Uterus (tissue), 4 donors: ENCODE data around the gene TRIM40. TPM values are rescaled to one million over a fixed set of nuclear protein-coding genes. Genes with fewer than 3 reads are reported as not detected.

Source experiments
- DNase-seq, 2 donors: peaks; one replicate each; pipeline ENCODE4 v3.0.0-alpha.2; 2019 to 2020
- H3K27ac ChIP-seq, 2 donors: fragments of 200-600 bp; sonication (generic); 1 replicate in 1 of 2; 2 replicates in 1 of 2; pipeline ENCODE4 v1.5.1; 2016 to 2018
- H3K27me3 ChIP-seq, 2 donors: fragments of 200-600 bp; sonication (generic); one replicate each; pipeline ENCODE4 v1.5.1; 2018 to 2019; ENCODE audit warnings: control low read depth in 1 of 2
- H3K36me3 ChIP-seq, 2 donors: fragments of 200-600 bp; sonication (generic); one replicate each; pipeline ENCODE4 v1.5.1; 2019; ENCODE audit warnings: control low read depth in 1 of 2
- H3K4me1 ChIP-seq, 2 donors: fragments of 200-600 bp; sonication (generic); one replicate each; pipeline ENCODE4 v1.5.1; 2018 to 2019; ENCODE audit warnings: control low read depth in 1 of 2
- H3K4me3 ChIP-seq, 2 donors: fragments of 200-600 bp; sonication (generic); 1 replicate in 1 of 2; 2 replicates in 1 of 2; pipeline ENCODE4 v1.5.1; 2018 to 2019; ENCODE audit warnings: mild to moderate bottlenecking in 1 of 2
- H3K9me3 ChIP-seq, 2 donors: fragments of 200-600 bp; sonication (generic); one replicate each; pipeline ENCODE4 v1.5.1; 2019; ENCODE audit warnings: control low read depth in 1 of 2
- POLR2A ChIP-seq, 2 donors: fragments of 450-650 bp; IDR thresholded peaks; one replicate each; pipeline ENCODE4 v1.6.1; 2016; ENCODE audit warnings: antibody characterized with exemption in 2 of 2, mild to moderate bottlenecking in 1 of 2, moderate library complexity in 1 of 2
- intact Hi-C: fragments of 100-400 bp; cut with DNase I; formaldehyde crosslinking; loops from one replicate; pipeline ENCODE4 v1.15.1; 2023; ENCODE audit warnings: low total_unique reads
- total RNA-seq, 4 donors: library from RNA; depleted of rRNA in 3 of 4; stranded (reverse); fragments of >200 nt in 3 of 4; gene quantifications; one replicate each; pipeline versions ENCODE4 v1.1.0 to v1.2.4, GENCODE V29; 2014 to 2023
- TF ChIP-seq, protein P1 (sequence below), 4 experiments: fragments of 200-600 bp in 2 of 4; fragments of 450-650 bp in 2 of 4; sonication (generic) in 2 of 4; IDR thresholded peaks; one replicate each; pipeline ENCODE4 v1.5.1; 2016 to 2019; ENCODE audit warnings: antibody characterized with exemption in 4 of 4, mild to moderate bottlenecking in 2 of 4, moderate library complexity in 1 of 4
- donor health status: DM: yes; HTN: yes; CAD: no.

TRIM40 gene
- total RNA-seq, 4 donors from 2014 or later: not detected

DNA sequence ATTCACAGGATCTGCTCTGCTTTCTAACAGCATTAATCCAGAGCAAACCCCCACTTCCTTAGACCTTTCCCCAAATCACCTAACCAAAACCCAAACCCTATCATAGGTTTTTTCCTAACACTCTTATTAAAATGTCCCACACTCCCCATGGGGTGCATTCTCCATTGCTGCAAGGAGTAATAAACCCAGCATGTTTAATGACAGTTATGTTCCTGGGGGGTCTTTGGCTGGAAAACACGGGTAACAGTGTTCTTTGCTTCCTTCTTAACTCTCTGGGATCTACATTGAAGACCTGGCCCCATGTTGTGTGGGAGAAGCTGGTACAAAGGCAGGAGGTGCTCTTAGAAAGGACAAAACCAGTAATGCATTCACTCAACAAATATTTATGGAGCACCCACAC is 39.1 kb upstream of the TRIM40 start:
- TF ChIP-seq POLR2A (IDR thresholded peaks at IDR 0.05): no peak
- TF ChIP-seq, protein P1, sequence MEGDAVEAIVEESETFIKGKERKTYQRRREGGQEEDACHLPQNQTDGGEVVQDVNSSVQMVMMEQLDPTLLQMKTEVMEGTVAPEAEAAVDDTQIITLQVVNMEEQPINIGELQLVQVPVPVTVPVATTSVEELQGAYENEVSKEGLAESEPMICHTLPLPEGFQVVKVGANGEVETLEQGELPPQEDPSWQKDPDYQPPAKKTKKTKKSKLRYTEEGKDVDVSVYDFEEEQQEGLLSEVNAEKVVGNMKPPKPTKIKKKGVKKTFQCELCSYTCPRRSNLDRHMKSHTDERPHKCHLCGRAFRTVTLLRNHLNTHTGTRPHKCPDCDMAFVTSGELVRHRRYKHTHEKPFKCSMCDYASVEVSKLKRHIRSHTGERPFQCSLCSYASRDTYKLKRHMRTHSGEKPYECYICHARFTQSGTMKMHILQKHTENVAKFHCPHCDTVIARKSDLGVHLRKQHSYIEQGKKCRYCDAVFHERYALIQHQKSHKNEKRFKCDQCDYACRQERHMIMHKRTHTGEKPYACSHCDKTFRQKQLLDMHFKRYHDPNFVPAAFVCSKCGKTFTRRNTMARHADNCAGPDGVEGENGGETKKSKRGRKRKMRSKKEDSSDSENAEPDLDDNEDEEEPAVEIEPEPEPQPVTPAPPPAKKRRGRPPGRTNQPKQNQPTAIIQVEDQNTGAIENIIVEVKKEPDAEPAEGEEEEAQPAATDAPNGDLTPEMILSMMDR (IDR thresholded peaks at IDR 0.05): no peak
- DNase-seq: no peak
- Histone ChIP-seq H3K4me3 (no peak overlapping the region), H3K4me1 (peaks cover 0 to 11% of the 10 kb centered on the region in 2 donors), H3K27me3 (peaks cover 0 to 23% of the 10 kb centered on the region in 2 donors), H3K9me3 (no peaks in the 10 kb centered on the region), H3K36me3 (no peaks in the 10 kb centered on the region), H3K27ac (no peak overlapping the region)
- intact Hi-C loops: no loop called here

DNA sequence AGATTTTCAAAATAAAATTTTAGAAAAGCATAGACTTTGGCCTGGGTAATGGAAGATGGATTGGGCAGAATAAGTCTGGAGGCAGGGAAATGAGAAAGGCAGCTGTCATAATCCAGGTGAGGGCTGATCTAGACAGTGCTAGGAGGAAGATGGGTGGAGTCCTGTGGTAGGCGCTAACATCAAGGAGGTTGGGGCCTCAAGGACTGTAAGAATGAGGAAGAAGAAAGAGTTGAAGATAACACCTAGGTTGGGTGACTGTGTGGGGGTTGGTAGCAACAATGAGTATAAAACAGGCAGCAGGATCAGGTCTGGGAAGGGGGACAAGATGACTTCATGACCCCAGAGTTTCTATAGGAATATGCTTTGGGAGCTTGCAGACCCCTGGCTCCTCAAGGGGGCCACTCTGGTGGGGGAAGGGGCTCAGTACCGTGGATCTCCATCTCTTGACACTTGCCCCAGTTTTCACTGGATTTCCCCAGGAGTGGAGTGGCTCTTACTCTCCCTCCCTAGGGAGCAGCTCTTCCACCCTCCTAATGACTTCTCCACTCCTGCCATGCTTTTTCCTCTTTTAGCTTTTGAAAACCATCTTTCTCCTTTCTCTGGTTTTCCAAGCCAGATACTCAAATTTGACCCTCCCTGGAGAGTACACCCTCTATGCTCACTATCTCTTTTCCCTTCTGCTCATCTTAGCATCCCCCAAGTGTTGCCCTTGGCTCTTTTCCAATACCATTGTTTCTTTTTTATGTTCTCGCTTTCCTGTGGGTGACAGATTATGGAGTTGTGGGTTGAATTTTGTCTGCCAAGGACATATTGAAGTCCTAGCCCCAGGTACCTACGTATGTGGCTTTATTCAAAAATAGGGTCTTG is 37.8 kb upstream of the TRIM40 start:
- no peaks in the 10 kb centered on the region for H3K9me3 ChIP-seq
- intact Hi-C loops: no loop called here
- no peak overlapping the region for H3K4me3 ChIP-seq
- peaks cover 0 to 11% of the 10 kb centered on the region in 2 donors for H3K4me1 ChIP-seq
- no peak for DNase-seq
- H3K27me3 ChIP-seq: peaks cover 0 to 23% of the 10 kb centered on the region in 2 donors
- no peak overlapping the region for H3K27ac ChIP-seq
- no peaks in the 10 kb centered on the region for H3K36me3 ChIP-seq
- no peak for TF ChIP-seq POLR2A (IDR thresholded peaks at IDR 0.05)
- TF ChIP-seq, protein P1 (IDR thresholded peaks at IDR 0.05): no peak

DNA sequence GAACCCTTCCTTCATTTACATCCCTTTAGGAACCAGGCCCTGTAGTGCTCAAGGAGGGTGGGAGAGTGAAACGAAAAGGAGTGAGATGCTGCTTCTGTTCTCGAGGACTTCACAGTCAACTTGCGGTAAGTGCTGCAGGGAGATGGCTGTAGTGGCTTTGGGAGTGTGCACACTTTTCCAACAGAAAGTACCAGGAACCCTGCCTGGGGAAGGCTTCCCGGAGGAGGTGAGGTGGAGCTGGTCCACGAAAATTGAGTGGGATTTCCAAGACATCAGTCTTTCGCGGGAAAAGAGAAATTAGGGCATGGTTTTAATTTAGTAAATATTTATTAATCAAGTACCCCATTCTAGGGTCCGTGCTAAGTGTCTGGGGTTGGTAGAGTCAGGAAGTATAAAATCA is 35.8 kb upstream of the TRIM40 start:
- Histone ChIP-seq H3K27me3 (peaks cover 0 to 23% of the 10 kb centered on the region in 2 donors), H3K4me1 (peaks cover 0 to 11% of the 10 kb centered on the region in 2 donors), H3K36me3 (no peaks in the 10 kb centered on the region), H3K9me3 (no peaks in the 10 kb centered on the region), H3K4me3 (no peak overlapping the region), H3K27ac (peak overlapping the region in 1 of 2 donors; percentile 75)
- no peak for DNase-seq
- TF ChIP-seq, protein P1 (IDR thresholded peaks at IDR 0.05): no peak
- intact Hi-C loops: no loop called here

DNA sequence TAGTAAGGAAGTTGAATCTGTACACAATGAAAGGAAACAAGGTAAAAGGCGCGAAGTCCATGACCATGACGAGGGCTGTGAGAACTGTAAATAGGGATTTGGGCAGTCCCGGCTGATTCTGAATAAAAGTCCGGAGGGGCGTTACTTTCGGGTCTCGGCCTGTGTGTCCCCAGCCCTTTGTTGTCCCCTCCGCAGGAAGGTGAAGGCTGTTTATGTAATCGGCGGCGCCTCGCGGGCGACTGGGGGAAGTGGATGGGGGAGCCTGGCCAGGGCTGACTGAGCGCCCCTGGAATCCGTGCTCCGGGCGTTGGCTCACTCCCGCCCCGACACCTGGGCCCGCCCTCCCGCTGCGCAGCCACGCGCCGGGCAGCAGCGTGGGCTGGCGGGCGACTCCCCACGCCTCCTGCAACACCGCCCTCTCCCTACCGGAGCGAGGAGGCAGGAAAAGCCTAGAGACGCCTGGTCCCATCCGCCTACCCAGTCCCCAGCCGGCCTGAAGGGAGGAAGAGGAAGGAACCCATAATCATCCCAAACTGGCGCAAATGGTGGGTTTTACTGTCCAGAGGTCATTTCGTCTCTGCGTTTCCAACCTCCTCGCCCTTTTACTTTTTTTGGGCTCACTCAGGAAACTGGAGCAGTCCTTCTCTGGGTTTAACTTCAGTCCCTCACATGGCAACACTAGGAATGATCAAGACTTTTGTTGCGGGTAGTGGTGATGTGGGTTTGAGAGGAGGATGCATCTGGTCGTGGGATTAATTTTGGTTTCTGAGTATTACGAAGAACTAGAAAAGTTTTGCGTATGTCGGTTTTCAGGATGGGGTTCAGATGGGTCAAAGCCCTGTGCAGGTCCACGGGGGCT is 35.1 kb upstream of the TRIM40 start:
- Histone ChIP-seq H3K27me3 (peaks cover 0 to 23% of the 10 kb centered on the region in 2 donors), H3K36me3 (no peaks in the 10 kb centered on the region), H3K4me3 (peak overlapping the region; percentile 10 to 31), H3K27ac (peak overlapping the region in 1 of 2 donors; percentile 75), H3K9me3 (no peaks in the 10 kb centered on the region), H3K4me1 (peaks cover 0 to 11% of the 10 kb centered on the region in 2 donors)
- intact Hi-C loops: no loop called here
- no peak for TF ChIP-seq POLR2A (IDR thresholded peaks at IDR 0.05)
- TF ChIP-seq, protein P1 (IDR thresholded peaks at IDR 0.05): peak in 1 of 4 experiments; percentile 13
- DNase-seq: peak in 1 of 2 donors; percentile 25
